CD4-positive, alpha-beta T cell treated with Interleukin-4 for 4 hours (primary cell): ENCODE measurements around the gene PIP.
"Not testable (repeated sequence)": the region's sequence is repeated elsewhere in the genome, so short reads cannot be mapped to it uniquely, and the experiment has no call there.

ENCODE experiments used
- DNase-seq: peaks from one replicate; pipeline ENCODE4 v3.0.0-alpha.2; 2020

PIP gene, protein sequence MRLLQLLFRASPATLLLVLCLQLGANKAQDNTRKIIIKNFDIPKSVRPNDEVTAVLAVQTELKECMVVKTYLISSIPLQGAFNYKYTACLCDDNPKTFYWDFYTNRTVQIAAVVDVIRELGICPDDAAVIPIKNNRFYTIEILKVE

DNA sequence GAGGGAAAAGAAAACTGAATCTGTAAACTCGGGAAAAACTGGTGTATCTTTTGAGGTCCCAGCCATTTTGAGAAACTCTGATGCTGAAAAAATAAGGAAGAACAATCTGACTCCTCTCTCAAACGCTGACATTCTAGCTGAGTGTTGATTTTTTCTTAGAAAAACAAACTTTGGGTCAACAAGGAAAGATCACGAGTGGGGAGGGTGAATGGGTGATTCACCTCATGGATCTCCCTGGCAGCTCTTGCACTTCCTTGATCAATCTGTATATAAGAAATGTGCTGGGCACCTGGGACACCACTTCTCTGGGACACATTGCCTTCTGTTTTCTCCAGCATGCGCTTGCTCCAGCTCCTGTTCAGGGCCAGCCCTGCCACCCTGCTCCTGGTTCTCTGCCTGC lies at the start of gene PIP:
Gene PIP, plus strand, starts transcription at position 297 of the 400 bp plus-strand sequence. Its CDS starts 40 bp downstream, at position 337.
- DNase-seq = no peak

DNA sequence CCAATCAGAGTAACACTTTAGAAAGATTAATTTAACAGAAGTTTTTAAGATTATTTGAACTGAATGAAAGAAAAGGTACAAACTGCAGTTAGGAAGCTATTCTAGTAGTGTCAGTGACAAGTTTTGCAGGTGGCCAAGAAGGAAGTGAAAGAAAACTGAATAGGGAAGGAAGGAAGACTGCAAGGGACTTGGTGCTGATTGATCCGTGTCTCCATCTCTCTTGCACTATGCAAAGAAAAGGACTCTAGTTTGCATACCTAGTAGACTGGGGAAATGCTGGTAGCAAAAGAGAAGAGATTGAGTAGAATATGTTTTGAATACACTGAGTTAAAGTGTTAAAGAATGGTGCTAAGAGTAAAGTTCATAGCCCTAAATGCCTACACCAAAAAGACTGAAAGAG lies 46.8 kb upstream of the PIP start:
- no peak for DNase-seq

DNA sequence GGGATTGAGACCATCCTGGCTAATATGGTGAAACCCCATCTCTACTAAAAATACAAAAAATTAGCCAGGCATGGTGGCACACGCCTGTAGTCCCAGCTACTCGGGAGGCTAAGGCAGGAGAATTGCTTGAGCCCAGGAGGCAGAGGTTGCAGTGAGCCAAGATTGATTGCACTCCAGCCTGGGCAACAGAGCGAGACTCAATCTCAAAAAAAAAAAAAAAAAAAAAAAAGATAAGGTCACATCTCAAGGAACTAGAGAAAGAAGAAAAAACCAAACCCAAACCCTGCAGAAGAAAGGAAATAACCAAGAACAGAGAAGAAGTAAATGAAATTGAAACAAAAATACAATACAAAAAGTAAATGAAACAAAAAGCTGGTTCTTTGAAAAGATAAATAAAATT lies 46.3 kb upstream of the PIP start:
- DNase-seq = not testable (repeated sequence)

DNA sequence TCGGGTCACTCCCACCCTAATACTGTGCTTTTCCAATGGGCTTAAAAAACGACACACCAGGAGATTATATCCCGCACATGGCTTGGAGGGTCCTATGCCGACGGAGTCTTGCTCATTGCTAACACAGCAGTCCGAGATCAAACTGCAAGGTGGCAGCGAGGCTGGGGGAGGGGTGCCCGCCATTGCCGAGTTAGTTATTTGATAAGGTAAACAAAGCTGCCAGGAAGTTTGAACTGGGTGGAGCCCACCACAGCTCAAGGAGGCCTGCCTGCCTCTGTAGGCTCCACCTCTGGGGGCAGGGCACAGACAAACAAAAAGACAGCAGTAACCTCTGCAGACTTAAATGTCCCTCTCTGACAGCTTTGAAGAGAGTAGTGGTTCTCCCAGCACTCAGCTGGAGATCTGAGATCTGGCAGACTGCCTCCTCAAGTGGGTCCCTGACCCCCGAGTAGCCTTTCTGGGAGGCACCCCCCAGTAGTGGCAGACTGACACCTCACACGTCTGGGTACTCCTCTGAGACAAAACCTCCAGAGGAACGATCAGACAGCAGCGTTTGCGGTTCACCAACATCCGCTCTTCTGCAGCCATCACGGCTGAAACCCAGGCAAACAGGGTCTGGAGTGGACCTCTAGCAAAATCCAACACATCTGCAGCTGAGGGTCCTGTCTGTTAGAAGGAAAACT lies 43.2 kb upstream of the PIP start:
- DNase-seq = not testable (repeated sequence)

DNA sequence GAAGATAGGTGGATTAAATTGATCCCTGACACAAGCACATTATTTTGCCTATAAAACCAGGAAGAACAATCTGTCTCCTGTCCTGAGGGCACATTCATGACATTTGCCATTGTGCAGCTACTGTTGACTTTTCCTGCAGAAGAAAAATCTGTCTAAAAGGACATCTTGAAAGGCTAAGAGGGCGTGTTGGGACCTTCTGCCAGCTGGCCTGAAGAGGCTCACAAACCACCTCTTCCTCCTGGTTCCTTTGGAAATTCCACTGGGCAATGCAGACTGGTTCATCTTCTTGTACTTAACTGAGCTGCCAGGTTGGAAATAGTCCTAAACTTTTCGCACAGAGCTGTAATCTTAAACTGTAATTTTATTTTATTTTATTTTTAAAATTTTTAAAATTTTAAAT lies 35.7 kb upstream of the PIP start:
- DNase-seq = no peak

DNA sequence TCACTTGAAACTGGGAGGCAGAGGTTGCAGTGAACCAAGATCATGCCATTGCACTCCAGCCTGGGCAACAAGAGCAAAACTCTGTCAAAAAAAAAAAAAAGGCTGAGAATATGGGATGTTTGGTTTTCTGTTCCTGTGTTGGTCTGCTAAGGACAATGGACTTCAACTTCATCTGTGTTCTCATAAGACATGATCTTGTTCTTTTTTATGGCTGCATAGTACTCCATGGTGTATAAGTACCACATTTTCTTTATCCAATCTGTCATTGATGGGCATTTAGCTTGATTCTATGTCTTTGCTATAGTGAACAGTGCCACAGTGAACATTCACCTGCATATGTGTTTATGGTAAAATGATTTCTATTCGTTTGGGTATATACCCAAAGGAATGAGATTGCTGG lies 32.3 kb upstream of the PIP start:
- not testable (repeated sequence) for DNase-seq

DNA sequence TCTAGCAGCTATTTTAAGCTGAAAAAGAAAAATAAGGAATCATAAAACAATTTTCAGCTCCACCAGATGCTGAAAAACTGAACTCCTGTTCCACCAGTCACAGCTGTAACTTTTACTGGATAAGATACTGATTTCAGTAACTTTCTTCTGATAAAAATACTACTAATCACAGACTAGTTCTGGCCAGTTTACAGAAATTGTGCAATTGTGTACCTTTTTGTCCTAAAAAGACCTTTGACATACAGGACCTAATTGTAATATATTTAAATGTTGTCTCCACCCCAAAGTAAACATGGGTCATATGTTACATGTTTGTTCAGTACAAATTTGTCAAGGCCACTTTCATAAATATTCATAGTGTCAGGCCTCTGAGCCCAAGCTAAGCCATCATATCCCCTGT lies 27.1 kb upstream of the PIP start:
- DNase-seq = no peak

DNA sequence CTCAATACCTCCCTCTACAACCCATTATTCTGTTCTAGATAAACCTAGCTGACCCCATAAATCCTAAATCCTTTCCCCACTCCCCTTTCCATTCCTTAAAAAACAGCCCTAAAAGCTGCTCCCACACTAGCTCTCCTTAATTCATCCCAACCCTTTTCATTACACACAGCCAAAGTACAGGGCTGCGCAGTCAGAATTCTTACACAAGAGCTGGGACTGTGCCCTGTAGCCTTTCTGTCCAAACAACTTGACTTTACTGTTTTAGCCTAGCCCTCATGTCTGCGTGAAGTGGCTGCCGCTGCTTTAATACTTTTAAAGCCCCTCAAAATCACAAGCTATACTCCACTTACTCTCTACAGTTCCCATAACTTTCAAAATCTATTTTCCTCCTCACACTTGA lies 23.9 kb upstream of the PIP start:
- not testable (repeated sequence) for DNase-seq

DNA sequence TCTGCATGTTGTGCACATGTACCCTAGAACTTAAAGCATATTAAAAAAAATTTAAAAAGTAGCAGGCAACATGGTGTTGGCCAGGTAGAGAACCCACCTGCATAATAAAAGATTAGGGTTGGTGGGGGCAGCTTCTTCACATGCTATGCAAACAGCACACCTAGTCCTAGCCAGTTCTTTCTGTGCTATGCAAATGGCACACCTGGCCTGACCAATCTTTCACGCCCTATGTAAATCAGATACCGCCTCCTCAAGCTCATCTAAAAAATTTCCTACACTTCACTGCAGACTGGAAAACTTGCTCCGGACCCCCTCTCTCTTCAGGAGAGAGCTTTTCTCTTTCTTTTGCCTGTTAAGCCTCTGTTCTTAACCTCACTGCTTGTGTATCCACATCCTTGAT lies 14.5 kb upstream of the PIP start:
- DNase-seq = no peak

DNA sequence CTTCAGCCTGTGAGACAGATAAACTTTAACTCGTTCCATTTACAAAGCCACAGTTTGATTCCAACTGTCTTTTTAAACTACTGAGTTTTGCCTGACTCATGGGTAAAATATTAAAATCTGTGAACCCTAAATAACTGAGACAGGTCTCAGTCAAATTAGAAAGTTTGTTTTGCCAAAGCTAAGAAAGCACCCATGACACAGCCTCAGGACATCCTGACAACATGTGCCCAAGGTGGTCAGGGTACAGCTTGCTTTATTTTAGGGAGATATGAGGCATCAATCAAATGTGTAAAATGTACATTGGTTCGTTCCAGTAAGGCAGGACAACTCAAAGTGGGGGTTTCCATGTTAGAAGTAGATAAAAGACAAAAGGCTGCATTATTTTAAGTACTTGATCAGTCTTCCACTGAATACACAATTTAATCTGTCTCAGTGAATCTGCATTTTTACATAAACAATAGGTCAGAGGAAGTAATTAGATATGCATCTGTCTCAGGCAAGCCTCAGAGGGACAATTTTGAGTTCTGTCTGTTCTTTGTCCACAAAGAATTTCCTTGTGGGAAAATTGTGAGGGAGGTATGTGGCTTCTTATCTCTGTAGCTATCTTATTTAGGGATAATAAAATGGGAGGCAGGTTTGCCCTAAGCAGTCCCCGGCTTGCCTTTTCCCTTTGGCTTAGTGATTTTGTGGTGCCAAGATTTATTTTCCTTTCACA lies 11.0 kb upstream of the PIP start:
- no peak for DNase-seq

DNA sequence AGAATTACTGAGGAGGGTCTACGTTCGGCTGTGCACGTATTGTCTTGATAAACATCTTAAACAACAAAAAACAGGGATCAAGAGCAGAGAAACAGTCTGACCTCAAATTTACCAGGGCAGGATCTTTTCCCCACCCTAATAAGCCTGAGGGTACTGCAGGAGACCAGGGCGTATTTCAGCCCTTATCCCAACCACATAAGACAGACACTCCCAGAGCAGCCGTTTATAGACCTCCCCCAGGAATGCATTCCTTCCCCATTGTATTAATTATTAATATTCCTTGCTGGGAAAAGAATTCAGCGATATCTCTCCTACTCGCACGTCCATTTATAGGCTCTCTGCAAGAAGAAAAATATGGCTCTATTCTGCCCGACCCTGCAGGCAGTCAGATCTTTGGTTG lies 8.6 kb upstream of the PIP start:
- DNase-seq = not testable (repeated sequence)

DNA sequence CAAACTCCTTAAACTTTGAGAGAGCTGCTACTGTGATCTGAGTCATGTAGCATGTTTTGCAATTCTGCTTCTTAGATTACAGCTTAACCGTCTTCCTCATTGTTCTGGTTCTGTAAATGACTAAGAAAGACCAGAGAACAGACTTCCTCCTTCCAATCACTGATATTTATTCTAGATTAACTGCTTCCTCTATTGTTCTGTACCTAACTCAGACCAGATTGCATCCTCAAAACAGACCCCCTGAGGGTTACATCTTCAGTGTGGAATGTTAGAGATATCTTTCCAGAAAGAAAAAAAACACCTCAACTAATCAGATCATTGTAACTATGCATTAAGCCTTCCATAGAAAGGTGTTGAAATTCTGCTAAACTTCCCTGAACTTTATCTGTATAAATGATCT lies 5.7 kb upstream of the PIP start:
- peak; percentile 5 for DNase-seq

DNA sequence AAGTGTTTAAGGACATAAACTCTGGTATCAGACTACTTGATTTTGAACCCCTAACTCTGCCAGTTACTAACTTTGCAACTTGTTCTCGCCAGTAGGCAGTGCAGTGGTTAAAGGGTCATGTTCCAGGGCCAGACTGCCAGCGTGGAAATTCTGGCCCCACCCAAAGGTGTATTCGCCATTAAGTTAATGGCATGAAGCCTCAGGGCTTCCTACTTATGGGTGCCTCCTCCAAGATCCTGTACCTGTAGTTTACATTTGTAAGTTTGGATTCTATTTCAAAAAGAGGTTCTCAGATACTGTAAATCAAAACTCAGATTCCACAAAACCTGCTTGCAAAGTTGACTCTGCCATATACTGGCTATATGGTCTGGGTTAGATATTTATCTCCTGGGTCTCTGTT lies 2.8 kb upstream of the PIP start:
- no peak for DNase-seq

DNA sequence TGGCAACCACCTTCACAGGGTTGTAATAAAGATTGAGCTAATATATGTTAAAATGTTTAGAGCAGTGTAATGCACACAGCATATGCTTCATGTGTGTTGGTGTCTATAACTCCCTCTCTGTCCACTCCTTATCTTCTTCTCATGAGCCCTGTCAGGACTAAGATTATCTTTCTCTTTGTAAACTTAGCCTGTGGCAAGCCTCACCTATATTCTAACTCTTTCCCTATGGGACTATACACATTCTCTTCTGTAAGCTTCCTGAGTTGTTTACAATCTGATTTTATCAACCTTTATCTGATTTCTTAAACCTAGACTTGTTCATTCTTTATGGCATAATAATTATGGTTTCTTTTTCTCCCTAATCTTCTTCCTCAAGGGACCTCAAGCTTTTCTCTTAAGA lies 2.4 kb upstream of the PIP start:
- DNase-seq = no peak

DNA sequence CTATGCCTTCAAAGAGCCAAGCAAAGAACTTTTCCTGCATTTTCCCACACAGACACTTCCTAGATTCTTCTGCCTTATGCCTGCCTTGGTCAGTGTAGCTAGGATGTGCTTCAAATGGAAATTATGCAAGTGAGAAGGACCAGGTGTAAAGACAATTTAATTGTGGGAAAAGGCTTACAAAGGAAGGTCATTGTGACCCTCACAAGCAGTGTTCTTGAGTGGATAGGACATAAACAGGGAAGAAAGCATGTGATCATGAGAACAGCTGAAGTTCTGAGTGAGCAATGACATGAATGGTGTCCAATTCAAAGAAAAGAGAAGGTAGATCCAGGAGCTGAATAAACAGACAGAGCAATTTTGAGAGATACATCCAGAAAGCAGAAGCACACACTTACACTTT lies 1.3 kb upstream of the PIP start:
- no peak for DNase-seq

DNA sequence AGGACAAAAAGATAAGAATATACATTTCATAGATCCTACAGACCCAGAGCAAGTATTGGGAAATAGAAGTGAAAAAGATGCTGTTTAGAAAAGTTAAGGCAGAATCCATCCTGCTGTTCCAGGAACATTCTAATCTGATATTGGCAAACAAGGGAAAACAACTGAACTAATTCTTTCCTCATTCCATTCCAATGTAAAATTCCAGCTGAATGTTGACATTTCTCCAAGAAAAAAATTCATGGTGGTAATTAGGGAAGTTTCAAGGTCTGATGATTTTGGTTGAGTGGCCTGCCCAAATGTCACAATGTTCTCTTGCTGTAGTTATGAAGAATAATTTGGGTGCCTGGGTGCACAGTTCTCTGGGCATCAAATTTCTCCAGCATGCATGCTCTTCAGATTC lies 15.2 kb downstream of the PIP start:
- DNase-seq = no peak

DNA sequence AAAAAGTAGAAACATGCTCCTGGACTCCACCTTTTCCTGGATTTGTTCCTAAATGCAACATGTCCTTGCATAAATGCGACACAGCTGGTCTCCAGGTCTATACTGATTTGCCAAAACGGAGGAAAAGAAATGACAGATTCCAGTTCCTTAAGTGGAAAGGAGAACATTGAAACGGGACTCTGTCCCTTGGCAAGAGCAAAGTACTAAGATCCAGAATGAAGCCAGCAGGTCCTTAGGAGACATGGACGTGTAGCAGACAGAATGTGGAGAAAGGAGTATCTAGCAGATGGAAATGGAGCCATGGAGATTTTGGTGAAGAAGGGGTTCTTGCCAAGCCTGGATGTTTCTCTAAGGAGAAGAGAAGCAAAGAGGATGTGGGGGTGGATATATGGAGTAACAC lies 16.2 kb downstream of the PIP start:
- DNase-seq = no peak

DNA sequence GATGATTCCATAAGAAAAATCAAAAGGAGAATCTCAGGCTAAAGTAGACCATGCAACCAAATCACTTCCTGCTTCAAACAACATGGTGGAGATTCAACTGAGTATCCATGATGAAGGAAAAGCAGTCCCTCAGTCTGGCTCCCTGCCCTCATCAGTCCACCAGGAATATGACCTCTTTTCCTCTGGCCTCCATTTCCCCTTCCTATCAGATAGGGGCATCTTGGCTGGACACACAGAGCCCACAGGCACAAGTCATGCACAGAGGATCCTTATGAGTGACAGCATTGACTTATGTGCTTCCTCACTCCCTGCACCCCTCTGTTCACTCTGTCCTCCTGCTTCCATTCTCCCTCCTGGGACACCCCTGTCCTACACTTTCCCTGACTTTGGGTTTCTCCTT lies 16.8 kb downstream of the PIP start:
- DNase-seq = no peak

DNA sequence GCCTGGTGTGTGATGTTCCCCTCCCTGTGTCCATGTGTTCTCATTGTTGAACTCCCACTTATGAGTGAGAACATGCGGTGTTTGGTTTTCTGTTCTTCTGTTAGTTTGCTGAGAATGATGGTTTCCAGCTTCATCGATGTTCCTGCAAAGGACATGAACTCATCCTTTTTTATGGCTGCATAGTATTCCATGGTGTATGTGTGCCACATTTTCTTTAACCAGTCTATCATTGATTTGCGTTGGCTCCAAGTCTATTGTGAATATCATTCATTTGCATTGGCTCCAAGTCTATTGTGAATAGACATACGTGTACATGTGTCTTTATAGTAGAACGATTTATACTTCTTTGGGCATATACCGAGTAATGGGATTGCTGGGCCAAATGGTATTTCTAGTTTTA lies 18.8 kb downstream of the PIP start:
- not testable (repeated sequence) for DNase-seq

DNA sequence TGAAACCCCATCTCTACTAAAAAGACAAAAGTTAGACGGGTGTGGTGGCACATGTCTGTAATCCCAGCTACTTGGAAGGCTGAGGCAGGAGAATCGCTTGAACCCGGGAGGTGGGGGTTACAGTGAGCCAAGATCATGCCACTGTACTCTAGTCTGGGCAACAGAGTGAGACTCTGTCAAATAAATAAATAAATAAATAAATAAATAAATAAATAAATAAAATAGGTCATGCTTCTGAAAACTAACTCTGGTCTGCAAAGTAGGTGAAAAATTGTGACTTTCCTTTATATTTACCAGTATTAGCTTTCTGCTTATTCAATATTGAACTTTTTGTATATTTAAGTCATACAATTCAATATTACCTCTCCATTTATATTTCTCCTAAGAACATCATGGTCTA lies 26.7 kb downstream of the PIP start:
- not testable (repeated sequence) for DNase-seq

DNA sequence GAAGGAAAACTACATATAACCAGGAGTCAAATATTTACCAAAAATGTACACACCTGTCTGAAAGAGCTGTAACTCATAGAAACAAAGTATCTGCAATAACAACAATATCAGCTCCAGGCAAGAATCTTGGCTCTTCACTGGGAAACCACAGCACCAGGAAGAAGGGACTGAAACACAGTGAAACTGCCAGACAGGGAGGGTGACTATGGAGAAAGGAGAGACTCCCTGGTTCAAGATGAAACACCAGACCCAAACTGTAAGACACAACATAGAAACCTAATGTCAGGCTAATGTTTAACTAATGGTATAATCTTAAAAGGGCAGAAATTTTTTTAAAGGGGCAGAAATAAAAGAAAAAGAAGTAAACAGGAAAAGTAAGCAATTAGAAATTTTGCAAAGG lies 39.8 kb downstream of the PIP start:
- DNase-seq = no peak

DNA sequence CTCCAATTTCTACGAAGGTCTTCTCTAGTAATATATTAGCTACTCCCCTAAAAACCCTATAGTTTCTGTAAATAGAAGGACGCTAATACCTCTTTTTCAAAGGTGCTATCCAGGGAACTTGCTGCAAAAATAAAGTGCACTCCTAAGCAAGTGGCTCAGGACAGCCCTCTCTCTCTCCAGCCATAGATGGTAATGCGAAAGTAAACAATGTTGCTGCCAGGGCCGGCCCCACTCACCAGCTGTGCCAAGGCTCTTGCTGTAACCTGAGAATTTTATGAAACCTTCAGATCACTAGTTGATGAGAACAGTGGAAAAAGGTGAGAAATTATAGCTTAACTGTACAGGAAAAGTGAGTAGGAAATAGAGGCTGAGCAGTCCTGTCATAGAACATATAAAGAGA lies 40.5 kb downstream of the PIP start:
- DNase-seq = no peak

DNA sequence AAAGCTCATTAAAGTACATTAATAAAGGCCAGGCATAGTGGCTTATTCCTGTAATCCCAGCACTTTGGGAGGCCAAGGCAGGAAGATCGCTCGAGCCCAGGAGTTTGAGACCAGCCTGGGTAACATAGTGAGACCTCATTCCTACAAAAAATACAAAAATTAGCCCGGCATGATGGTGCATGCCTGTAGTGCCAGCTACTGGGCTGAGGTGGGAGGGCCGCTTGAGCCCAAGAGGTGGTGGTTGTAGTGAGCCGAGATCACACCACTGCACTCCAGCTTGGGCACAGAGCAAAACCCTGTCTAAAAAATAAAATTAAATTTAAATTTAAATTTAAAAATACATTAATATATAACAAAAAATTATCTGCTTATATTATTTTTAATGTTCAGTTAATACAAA lies 44.3 kb downstream of the PIP start:
- DNase-seq = no peak

DNA sequence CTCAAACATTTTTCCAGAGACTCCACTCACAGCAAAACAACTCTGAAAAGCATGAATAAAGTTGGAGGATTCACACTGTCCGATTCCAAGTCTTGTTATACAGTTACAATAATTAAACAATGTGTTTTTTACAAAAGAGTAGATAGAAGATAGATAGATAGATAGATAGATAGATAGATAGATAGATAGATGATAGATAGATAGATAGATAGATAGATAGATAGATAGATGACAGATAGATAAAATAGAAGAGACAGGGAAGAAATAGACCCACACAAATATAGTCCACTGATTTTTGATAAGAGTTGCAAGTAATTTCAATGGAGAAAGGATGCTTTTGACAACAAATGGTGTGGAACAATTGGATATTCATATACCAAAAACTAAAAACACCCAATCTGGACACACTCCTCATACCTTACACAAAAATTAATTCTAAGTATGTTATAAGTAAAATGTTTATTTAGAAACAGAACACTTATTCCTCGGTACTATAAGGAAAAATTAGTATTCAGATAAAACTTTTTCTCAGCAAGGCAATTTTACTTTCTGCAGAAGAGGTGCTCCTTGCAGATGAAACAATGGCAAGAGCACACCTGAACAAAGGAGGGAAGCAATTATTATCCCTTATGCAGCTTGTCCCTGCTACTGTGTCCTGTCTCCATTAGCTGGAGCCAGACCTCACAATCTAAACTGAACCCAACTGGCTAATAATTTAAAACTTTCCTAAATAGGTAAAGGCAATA lies 45.7 kb downstream of the PIP start:
- no peak for DNase-seq
